SIG-M5 (cell line): ENCODE measurements around the gene FAIM2.
"Not testable (repeated sequence)": the region's sequence is repeated elsewhere in the genome, so short reads cannot be mapped to it uniquely, and the experiment has no call there.

ENCODE experiments used
- DNase-seq: peaks from one replicate; lab custom pipeline; 2025; lab: John Stamatoyannopoulos, UW

Gene FAIM2

DNA sequence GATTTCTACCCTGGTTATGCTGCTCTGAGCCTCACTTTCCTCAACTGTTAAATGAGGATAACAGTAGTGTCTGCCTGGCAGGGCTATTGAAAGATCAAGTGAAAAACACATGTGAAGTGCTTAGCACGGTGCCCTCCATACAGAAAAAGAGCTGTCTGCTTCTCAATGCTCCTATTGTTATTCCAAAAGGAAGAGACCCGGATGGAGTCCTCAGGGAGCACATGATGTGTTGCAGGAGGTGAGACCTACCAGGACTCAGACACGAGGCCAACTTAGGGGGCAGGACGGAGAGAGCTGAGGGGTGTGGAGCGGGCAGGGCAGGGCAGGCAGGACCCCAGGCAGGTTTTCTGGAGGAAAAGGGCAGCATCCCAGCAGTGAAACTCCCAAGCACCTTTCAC is 8.9 kb downstream of the FAIM2 start:
- DNase-seq = no peak

DNA sequence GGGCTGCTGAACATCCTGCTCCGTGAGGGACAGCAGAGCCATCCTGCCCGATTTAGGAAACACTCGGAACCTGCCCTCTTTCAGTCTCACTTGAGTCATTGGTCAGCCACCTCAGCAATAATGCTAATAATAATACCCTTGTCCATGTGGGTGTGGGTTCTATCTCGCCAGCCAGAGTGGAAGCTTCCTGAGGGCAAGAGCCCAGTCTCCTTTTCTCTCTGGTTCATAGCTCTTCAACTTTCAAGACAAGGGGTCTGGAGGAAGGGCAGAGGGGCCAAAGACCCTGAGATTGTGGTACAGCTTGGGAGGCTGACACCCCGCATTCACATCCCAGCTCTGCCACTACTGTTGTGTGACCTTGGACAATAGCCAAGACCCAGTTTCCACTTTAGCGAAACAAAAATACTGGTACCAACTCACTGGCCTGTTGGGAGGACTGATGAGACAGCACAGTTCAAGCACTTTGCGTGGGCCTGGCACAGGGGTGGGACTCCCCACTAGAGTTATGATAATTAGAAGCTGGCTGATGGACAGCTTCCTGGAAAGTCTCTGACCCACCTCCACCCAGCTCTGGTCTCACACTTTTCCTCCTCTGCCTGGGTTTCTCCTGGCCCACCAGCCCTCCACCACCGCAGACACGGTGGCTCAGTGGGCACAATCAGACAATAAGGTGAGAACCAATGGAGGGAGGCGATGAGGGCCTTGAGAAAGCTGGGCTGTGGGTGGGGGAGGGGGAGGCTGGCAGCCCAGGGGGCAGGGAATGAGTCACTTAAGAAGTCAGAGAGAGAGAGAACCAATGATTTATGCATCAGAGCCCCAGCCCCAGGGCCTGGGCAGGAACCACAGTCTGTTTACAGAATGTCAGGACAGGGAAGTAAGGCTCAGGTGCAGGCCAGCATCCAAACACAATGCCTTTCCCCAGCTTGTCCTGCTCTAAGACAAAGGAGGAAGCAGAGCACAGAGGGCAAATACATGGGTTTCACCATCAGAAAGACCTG is 9.6 kb downstream of the FAIM2 start:
- no peak for DNase-seq

DNA sequence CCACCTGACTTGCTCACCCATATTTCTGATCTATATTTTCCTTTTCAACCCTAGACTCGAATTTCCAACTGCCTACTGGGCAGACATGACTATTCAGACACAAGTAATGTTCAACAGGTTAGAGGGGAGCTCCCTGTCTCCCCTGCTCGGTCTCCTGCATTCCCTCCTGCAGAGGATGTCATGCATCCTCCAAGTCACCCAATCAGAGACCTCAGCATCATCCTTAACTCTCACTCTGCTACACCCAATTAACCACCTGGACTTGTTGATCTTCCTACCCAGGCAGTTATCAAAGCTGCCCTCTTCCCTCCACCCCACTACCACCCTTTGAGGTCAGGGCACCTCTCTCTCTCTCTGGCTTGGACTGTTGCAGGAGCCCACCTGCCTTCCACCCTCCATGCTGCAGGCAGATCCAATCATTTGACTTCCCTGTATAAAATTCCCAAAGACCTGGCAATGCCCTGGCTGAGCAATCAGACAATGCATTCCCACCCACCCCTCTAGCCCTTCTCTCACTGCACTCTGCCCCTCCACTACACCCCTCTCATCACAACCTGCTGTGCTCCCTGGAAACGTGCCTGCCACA is 10.9 kb downstream of the FAIM2 start:
- no peak for DNase-seq

DNA sequence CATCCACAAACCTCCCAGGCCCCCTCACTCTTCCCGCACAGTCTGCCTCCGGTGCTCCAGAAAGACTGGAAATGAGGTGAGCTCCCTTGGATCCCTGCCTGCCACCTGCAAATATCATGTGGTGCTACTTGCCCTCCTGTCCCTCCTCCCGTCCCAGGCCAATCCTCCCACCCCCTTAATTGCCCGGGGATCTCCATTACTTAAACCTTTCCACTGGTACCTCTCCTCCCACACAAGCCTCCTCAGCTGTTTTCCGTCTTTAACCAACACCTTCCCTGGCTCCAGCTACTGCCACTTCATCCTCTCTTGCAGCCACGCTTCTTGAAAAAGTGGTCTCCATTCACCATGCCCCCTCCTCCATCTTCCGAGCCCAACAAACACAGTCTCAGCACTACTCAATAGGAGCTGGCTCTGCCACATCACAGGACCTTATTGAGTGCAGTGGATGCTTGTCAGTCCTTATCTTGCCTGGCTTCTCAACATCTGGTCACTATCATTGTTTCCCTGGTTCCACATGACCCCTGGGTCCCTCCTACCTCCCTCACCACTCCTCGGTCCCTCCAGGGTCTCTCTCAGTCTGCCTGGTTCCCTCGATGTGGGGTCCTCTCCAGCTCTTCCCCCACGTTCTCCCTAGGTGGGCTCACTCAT is 11.5 kb downstream of the FAIM2 start:
- DNase-seq = no peak

DNA sequence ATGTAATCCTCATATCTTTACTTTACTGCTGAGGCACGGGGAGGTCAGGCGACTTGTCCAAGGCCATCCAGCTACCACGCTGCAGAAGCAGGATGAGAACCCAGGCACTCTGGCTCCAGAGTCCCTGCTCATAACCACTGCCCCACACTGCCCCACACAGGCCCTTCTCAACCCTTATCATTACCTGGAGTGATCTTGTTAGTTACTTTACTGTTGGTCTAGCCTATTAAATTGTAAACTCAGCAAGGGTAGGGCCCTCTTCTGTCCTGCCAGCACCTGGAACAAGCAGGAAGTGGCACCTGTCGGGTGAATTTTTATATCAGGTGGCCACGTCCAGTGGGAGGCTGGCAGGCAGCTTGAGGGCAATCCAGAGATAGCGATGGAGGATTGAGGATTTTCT is 12.2 kb downstream of the FAIM2 start:
- no peak for DNase-seq

DNA sequence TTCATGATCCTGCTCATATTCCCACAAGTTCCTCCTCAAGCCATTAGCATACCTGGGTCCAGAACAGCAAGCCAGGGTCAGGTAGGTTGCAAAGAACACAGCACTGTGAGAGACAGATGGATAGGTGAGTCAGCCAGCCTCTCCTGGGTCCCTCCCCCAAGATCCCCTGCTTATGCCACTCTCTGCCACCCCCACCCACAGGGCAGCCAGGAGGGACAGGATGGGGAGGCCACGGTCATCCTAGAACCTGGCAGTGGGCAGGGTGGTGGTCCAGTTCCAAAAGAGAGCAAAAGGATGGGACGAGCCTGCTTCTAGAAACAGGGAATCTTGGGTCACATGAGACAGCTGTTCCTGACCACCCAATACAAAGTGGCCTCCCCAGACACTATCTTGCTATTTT is 12.7 kb downstream of the FAIM2 start:
- no peak for DNase-seq

DNA sequence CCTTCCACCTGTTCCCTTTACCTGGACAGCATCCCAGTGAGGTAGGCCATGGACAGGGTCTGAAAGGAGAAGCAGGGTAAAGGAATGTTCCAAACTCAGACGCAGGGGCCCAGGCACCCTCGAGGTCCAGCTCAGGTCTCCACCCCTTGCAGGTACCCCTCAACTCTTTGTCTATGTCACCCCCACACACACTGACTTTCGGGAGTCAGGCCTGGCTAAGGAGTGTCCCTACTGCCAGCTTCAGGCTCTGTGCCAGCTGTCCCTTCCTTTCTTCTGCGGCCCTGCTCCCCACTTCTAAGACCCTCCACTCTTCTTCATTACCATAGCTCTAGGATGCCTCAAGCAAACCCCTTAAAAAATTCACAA is 13.6 kb downstream of the FAIM2 start:
- no peak for DNase-seq

DNA sequence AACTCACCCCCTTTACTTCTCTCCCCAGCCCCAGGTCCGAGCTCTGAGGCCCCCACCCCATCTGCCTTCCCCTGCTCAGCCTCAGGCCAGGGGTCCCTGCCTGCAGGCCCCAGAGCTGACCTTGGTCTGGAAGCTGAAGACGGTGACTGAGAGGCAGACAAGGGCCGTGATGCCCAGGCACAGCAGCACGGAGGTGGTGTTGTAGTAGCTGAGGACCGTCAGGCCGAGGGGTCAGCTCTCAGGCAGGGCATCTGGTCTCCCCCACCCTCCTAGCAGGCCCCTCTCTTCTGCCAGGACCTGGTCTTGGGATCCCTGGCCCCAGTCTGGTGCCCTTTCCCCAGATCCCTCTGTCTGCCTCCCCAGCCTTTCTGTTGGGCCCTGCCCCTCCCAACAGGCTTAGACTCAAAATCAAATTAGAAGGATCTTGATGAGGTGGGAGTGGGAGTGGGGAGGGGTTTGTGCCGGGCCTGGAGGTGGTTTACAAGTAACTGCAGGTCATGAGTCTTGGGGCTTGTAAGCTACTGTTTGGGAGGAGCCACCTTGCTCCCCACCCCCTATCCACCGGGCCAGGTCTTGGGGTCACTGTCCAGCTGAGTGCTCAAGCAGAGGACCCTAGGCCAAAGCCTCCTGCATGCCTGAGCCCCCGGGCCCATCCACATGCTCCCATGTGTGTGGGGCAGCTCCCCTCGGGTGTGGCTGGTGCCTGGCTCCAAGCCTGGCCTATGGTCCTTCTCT is 14.2 kb downstream of the FAIM2 start:
- no peak for DNase-seq

DNA sequence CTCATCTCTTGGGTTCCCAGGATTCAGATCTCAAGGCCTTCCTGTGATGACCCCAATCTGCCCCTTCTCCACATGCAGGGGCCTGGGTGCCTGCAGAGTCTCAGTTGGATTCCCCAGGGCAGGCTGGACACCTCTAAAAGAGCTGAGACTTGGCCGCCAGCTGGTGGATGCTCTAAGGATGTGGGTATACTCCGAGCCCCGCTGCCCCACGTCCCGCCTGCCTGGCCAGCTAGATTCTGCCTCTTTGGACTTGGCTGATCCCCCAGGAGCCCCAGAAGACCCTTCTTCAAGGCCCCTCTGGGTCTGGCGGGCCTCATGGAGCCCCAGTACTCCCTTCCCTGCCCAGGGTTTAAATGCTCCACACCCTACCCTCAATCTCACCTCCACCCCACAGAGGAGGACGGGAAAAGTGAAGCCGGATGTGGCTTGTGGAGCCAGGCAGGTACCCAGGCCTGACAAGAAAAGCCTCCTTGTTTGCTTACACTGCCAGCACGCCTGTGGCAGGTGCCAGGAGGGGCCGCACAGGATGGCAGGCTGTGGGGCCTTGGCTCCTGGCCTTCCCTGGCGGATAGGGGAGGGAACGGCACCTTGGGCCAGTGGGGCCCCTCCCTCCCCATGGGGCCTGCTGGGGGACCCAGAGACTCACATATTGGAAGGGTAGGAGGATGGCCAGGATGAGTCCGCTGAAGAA is 15.1 kb downstream of the FAIM2 start:
- DNase-seq = no peak

DNA sequence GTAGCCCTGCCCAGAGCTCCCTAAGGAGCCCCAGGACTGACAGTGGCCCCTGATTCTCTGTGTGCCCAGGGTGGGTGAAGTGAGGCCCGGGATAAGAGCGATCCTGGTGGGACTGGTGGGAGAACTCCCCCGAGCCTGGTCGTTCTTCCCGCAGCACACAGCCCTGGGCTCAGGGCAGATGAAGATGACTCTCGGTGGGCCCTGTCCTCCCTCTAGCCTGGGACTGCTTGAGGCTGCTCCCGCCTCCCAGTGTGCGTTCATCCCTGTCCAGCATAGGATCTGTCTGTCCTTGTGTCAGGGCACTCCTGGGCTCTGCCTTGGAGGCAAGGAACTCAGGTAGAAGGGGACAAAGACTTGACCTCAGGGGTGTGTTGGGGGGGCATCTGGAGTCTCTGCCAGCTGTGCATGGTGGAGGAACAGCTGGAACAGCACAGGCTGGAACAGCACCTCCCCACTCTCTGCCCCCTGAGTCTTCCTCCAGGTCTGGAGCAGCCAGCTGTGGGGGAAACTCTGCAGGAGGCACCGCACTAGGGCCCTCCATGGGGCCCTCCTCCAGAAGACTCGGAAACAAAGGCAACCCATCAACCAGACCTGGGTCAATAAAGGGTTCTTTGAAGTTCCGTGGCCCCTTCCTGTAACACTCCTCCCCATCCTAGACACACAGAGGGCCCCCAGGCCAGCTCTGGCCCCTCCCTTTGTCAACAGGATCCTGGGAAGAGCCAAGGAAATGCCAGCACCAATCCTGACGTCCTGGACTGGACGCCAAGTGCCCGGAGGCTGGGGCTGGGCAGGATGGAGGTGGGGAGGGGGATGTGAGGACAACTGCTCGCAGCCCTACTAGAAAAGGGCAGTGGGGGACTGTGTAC is 15.9 kb downstream of the FAIM2 start:
- no peak for DNase-seq

DNA sequence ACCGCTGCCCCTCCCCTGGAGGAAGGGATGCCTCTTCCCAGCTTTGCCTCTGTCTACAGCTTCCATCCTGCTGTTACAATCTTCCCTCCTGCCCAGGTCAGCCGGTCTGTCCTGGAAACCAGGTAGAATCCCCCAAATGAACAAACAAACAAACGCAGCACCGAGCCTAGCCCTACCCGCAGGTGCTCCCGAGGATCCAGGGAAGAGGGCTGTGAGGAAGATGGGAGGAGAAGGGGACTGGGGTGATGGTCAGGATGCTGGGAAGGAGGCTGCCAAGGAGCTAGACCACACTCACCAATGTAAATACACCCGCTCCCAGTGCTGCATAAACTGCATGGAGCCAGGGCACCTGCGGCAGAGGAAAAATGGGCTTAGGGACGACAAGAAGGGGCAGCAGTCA is 16.6 kb downstream of the FAIM2 start:
- DNase-seq = no peak

DNA sequence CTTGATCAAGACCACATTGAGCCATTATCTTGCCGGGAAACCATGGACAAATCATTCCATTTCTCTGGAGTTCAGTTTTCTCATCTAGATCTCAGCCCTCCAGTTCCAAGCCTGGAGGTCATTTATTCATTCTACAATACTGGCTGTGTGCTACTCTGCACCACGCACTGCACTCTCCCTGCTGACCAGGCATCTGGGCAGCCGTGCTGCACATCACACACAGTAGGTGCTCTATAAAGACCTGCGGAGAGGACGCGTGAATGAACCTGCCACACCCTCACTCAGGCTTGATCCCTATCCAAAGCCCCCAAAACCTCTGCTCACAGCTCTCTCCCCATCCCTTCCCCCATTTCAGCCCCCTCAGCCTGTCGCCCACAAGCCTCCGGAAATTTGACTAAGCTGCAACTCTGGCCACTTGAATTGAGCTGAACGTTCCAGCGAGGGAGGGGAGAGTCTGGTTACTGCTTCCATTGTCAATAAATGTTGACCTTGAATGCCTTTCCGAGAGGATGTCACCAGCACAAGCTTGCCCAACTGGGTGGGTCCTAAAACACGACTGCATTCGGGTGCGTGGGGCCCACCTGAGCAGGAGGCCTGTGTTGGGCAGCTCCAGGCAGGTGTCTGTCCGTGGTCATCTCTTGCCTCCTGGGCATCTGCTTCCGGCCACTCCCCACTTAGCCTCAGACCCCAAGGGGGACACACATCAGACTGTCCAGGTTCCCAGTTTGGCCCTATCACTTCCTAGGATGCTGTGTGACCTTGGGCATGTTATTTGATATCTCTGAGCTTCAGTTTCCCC is 17.8 kb downstream of the FAIM2 start:
- no peak for DNase-seq

DNA sequence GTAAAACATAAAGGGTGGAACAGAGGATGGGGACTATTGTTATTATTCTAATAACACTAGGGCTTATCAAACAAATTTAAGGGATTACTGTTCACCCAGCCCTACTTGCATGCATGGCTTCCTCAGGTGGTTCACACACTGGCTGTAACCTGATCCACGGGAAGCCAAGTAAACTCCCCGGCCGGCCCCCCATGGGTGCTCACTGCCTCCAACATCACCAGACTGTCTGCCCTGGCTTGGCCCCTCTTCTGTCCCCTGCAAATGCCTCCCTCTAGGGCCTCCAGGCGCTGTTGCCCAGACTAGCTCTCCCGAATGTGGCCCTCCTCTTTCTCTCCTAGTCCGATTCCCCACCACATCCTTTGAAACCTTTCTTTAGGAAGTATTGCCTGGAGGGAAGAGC is 18.6 kb downstream of the FAIM2 start:
- no peak for DNase-seq

DNA sequence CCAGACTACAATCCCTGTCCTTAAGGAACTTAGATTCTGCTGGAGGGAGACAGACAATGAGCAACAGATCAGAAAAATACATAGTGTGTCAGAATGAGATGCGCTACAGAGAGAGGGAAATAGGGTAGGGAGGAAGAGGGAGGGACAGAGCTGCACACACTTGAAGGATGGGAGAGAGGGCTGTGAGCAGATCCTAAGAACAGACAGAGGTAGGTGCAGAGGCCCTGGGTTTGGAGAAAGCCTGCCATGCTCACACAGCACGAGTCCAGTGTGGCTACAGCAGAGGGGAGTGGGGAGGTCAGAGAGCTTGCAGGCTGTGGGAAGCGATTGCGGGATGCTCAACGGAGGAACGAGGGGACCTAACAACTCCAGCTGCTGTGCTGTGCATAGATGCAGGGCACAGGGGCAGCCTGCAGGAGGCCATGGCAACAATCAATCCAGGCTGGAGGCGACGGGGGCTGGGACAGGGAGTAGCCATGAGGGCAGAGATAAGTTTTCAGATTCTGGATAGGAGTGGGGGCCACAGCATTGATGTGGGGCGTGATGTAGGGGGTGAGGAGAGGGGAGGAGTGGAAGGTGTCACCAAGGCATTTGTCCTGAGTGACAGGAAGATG is 20.7 kb downstream of the FAIM2 start:
- DNase-seq = no peak

DNA sequence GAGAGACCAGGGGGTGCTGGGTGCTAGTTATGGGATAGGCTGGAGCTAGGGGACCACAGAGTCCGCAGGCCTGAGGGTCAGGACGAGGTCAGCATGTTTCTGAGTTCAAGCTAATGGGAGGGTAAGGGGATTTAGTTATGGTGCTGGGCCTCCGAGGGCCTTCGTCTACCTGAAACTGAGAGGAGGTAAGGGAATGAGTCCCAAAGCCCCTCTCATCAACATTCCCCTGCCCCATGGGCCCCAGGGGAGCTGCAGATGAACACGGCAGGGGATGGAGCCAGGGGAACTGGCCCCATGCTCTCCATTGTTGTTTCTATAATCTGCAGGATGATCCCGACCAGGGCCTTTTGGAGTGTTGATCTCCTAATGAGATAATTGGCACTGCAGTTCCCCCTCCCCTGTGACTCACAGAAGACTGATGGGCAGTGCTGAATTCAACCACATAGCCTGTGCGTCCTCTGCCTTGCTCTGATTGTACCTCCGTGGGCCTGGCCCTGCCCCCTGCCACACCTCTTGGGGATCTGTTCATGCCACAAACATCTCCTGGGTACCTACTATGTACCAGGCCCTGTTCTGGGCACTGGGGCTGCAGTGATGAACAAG is 21.4 kb downstream of the FAIM2 start:
- no peak for DNase-seq

DNA sequence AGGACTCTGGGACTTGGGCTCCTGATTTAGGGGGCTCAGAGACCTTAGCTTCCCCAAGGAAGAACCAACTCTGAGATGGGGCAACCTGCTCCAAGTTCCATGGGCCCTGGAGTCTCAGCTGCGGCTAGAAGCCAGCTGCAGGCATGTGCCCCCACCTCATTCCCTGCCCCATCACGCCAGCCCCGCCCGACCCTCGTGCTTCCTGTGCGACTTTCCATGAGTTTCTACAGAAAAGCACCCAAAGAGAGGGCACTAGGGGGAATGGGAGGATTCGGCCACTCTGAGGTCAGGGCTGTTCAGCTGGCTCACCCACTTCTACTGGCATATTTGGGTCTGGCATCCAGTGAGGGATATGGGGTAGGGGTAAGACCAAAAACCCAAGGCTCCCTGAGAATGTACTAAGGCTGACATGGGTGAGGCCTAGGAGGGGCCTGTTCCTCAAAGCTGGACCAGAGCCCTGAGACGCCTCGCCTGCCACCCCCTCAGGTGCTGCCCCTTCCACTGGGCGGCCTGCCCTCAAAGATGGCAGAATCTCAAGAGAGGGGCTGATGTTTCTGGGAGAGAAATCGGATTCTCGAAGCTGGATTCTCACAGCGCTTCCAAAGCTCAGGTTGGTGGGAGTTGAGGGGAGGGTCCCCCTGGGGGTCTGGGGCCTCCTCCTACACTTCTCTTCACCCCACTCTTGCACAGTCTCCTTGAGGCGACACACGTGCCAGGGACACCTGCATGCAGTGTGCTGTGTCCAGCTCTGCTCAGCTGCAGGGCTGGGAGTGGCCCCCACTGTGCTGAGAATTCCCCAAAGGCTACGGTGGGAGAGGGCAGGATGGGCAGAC is 22.1 kb downstream of the FAIM2 start:
- no peak for DNase-seq

DNA sequence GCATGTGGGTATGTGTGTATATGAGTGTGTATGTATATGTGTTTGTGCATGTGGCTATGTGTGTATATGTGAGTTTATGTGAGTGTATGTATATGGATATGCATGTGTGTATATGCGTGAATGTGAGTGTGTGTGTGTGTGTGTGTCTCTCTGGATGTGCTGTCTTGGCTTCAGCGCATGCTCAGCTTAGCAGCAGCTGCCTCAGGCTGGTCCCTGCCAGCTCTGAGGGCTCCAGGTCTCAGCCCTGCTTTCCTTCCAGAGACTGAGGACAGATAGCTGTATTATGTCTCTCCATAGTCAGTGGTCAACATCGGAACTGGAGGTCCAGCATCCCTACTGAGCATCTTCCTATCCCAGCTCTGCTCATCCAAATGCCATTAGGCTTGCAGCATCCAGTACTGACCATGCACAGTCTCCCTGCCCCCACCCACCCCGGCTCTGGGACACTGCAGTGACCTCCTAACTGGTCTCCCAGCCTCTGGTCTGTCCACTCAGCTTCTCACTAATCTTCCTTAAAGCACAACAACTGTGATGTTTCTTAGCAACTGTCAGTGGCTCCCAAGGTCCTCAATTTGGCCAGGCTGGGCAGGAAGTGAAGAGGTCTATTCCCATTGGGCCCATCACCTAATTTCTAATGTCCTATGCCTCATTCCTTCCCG is 22.8 kb downstream of the FAIM2 start:
- no peak for DNase-seq

DNA sequence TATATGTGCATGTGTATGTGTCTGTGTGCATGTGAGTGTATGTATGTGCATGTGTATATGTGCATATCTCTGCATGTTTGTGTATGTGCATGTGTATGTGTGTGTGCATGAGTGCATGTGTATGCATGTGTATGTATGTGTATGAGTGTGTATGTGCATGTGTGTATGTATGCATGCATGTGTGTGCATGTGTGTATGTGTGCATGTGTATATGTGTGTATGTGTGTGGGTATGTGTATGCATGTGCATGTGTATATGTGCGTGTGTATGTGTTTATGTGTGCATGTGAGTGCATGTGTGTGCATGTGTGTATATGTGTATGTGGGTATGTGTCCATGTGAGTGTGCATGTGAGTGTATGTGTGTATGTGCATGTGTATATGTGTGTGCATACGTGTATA is 24.6 kb downstream of the FAIM2 start:
- not testable (repeated sequence) for DNase-seq
